NCI-H2107 treated with DMSO at 0.1 percent for 48 hours (cell line): ENCODE data around the gene KLHL12.
A peak's percentile ranks its signal among the peaks of the same experiment; 100 is the strongest.

Source experiments
- DNase-seq: peaks from one replicate; lab custom pipeline; 2025; ENCODE audit not compliant: unreplicated experiment; lab: John Stamatoyannopoulos, UW

The KLHL12 gene

GRCh38 chr1:202888531-202889360, 38.3 kb downstream of the KLHL12 start, which contains the start of gene RABIF:
RABIF (minus strand) TSS chr1:202889149; CDS start chr1:202889098, 51 bp downstream.
- peak; percentile 97 for DNase-seq

GRCh38 chr1:202888221-202888530, 38.9 kb downstream of the KLHL12 start:
- peak; percentile 61 for DNase-seq

DNA sequence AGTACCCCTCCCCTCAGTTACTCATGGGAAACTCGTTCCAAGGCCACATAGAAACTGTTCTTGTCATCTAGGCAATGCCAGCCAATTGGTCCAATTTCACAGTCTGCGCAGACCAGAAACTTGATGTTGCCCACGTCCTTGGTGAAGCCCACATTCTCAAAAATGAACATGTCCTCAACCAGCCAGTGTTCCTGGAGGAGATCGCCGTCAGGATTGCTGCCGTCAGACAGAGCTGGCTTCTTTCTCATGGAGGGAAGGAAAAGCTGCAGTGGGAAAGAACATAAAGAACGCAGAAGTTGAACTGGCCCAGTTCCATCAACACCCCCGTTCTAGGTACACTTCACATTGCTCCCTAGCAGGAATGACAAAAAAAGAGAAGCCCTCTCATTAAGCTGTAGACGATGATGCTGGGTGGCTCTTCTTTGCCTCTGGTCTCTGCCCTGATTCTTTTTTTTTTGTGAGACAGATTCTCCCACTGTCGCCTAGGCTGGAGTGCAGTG, 46.0 kb downstream of the KLHL12 start:
- DNase-seq = no peak

DNA sequence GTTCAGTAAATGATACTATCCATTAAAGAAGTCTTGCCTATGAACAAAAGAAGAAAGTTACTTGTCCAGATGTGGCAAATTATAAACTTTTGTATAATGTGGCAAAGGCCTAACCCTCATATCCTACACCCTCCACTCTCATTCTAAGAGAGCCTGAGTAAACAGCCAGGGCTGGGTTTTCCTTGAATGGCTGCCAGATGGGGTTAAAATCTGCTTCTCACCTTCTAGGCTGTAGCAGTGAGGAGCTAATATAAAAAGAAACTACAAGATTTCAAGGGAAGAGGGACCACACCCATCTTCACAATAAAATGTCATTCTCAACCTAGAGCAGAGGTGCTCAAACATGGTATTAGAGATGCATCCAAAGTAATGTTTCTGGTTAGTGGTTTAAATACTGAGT, 47.0 kb downstream of the KLHL12 start:
- DNase-seq = no peak

GRCh38 chr1:202879128-202879527, 47.9 kb downstream of the KLHL12 start:
- DNase-seq = no peak

- no peak for DNase-seq
Measured at GRCh38 chr1:202873026-202873425, 54.0 kb downstream of the KLHL12 start.

GRCh38 chr1:202871367-202871766, 55.7 kb downstream of the KLHL12 start:
- no peak for DNase-seq

- no peak for DNase-seq
Measured at GRCh38 chr1:202862679-202863560, 64.1 kb downstream of the KLHL12 start.

DNA sequence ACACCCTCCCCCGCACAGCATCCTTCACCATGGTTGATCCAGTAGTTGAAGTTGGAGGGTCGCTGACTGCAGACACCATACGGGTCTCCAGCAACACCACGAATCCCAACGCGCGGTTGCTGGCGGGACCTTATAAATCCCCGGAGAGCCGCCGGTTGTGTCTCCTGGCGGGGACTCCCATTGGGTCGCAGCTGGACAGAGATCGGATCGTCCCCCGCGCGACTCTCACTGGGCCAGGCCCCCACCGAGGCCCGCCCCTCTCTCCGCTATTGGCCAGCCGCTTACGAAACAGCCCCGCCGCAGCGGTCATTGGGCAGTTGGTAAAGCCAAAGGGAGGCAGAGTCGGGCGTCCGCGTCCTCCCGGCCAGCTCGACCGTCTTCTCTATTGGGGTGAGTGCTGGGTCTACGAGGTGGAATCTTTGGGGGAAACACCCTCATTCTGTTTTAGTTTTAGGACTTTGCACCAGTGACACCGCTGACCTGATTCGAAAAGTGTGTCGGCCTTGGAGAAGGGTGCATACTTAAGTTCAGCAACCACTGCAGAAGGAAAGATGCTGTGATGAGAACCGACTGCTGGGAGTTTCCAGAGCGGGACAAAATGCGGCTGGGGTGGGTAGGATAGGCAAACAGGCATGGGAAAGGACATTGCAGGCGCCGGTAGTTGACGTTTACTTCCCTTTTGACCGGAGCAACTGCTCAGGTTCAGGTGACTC, 65.5 kb downstream of the KLHL12 start:
- peak; percentile 88 for DNase-seq

GRCh38 chr1:202860744-202861419, 66.2 kb downstream of the KLHL12 start:
- peak; percentile 48 for DNase-seq

DNA sequence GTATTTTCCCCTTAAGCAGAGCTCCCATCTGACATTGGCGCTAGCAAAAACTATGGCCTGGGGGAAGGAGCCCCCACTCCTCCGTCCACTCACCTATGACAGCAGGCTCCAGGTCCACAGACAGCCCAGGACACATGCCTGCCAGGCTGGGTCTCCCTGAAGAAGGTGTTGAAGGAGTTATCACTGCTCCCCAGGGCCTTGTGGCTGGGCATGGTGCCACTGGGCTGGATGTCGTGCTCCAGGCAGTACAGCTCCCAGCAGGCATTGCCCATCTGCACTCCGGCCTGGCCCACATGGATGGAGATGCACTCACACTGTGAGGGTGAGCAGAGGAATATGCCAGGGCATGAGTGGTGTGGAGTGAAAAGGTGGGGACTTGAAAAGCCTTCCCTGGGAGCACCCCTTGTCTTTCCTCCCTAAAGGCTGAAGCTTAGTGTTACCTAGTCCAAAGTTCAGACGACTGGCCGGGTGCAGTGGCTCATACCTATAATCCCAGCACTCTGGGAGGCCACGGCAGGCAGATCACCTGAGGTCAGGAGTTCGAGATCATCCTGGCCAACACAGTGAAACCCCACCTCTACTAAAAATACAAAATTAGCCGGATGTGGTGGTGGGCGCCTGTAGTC, 68.1 kb downstream of the KLHL12 start:
- no peak for DNase-seq

- no peak for DNase-seq
Measured at GRCh38 chr1:202858331-202858730, 68.7 kb downstream of the KLHL12 start.

DNA sequence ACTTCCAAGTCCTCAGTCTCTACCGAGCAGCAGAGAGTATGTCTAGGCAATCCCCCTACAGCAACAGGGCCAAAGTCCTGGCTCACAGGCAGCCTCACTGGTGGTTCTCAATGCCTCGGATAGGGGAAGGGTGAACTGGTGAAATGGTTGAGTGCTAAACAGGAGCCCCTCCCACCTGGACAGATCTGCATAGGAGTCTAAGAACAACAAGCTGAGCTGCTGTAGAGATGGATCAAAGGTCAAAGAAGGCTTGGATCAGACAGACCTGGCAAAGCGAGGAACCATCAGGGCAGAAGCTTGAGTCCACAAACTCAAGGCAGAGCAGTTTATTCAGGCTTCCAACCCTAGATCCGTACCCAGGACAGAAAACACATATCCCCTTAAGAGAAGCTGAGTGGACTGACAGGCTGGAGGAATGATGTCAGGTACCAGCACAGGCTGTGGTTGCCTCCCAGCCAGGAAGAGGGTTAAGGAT, 69.9 kb downstream of the KLHL12 start:
- DNase-seq = no peak

- no peak for DNase-seq
Measured at GRCh38 chr1:202856014-202856413, 71.0 kb downstream of the KLHL12 start.

DNA sequence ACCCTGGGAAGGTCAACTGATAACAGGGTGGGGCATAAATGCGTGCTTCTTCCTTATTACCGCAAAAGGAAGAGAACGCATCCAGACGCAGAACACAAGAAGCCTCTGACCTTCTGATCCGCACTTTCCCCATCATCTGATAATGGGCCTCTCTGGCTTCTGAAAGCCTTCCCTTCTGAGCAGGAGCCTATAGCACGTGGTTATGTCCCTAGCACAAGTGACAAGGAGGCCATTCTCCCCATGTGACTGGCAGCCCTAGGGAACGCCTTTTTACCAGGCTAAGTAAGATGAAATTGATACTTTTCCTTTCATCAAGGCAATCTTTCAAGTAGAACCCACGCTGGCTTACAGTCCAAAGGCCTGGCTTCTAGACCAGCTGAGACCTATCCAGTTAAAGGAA, 72.2 kb downstream of the KLHL12 start:
- DNase-seq = no peak

DNA sequence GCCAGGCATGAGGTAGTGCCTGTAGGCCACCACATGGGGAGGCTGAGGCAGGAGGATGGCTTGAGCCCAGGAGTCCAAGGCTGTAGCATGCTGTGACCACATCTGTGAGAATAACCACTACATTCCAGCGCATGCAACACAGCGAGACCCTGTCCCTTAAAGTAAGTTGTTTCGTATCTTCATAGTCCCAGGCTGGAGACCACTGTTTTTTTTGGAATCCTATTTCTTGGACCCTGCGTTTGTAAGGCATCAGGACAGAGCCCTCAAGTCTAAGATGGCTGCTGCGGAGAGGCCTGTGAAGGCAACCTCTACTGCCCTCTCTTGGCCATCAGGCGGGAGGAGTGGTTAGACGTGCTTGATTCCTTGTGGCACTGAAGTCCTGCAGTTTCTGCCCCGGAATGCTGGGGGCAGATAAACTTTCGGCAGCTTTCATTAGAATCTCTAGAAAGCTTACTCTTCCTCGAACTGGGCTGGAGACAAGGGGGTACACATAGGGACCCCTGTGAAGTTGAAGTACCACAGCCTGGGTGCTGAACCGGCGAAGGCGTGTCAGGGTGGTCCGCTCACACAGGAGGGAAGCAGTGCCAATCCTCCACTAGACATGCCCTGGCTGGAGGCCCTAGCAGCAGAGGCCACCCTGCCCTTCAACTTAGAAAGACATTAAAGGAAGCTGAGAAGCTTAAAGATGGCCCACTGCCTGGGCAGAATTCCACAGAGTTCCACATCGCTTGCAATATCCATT, 74.7 kb downstream of the KLHL12 start:
- DNase-seq = no peak

DNA sequence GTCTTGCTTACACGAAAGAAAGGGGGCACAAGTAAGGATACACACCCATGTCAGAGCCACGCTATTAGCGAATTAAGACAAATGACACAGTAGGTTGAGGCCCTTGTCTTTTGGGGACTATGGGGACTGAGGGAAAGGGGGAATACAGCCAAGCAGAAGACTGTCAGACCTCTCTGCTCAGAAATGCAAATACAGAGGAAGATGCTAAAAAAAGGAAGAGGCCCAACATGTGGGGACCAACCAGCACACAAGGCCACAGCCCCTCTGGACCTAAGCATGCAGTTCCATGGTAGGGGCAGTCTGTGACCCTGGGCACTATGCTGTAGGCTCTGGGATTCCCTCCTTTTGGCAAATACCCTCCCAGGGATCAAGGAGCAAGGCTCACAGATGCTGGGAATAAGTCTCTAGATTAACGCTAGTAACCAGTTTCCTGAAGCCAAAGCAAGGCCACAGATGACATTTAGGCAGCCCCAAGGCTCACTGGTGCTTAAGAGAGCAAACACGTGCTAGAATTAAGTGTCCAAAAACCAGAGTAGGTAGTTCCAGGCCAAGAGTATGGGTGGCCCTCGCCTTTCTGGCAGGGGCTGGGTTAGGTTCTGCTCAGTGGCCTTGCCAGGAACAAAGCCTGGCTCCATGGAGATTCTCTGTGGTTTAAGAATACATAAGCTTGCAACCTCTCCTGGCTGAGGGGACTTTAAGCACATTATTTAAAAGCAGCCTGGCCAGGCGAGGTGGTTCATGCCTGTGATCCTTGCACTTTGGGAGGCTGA, 76.3 kb downstream of the KLHL12 start:
- DNase-seq = no peak

GRCh38 chr1:202848191-202848542, 78.9 kb downstream of the KLHL12 start:
- no peak for DNase-seq

DNA sequence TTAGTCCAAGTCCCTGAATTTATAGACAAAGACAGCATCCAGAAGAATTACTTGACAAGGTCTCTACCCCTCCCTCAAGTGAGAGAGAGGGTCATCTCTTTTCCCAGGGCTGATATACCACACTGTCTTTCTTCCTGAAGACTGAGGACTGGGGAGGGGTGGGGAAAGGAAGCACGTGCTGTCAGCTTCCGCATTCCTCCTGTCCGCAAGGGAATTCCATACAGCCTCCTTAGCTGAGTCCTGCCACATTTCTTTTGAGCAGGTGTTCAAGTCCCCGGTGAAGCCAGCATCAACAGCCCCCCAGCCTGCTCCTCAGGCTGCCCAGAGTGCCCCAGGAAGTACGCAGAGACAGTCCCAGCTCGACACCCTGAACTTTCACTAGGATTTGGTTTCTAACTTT, 82.1 kb downstream of the KLHL12 start:
- no peak for DNase-seq
